Measurements from ENCODE around the gene GLTP.

GLTP gene

GRCh38 chr12:109840305-109841074 lies 39.9 kb downstream of the GLTP start:
- no peak for DNase-seq

- no peak for DNase-seq
These were observed 40.9 kb downstream of the GLTP start for GRCh38 chr12:109839444-109839843.

GRCh38 chr12:109836916-109837315 lies 43.4 kb downstream of the GLTP start:
- DNase-seq = no peak

GRCh38 chr12:109835827-109836226 lies 44.5 kb downstream of the GLTP start:
- DNase-seq = no peak

GRCh38 chr12:109833307-109834189 lies 46.8 kb downstream of the GLTP start, which contains the start of gene TRPV4:
Gene TRPV4 (minus strand): TSS chr12:109833398. CDS start chr12:109814796, 18,602 bp downstream.
- peak; percentile 57 for DNase-seq

- peak; percentile 22 for DNase-seq
These were observed 47.6 kb downstream of the GLTP start for GRCh38 chr12:109832541-109833306.

- no peak for DNase-seq
These were observed 48.4 kb downstream of the GLTP start for GRCh38 chr12:109831929-109832328.

- DNase-seq = no peak
These were observed 49.0 kb downstream of the GLTP start for GRCh38 chr12:109831365-109831764.

- DNase-seq = no peak
These were observed 49.6 kb downstream of the GLTP start for GRCh38 chr12:109830718-109831117.

GRCh38 chr12:109830267-109830666 lies 50.1 kb downstream of the GLTP start:
- no peak for DNase-seq

- no peak for DNase-seq
These were observed 50.7 kb downstream of the GLTP start for GRCh38 chr12:109829667-109830066.

- DNase-seq = no peak
These were observed 51.4 kb downstream of the GLTP start for GRCh38 chr12:109828754-109829511.

GRCh38 chr12:109827566-109828550 lies 52.5 kb downstream of the GLTP start:
- no peak for DNase-seq

GRCh38 chr12:109827080-109827479 lies 53.3 kb downstream of the GLTP start:
- no peak for DNase-seq

- DNase-seq = no peak
These were observed 55.6 kb downstream of the GLTP start for GRCh38 chr12:109824731-109825130.

- DNase-seq = no peak
These were observed 57.4 kb downstream of the GLTP start for GRCh38 chr12:109822951-109823411.

- DNase-seq = no peak
These were observed 57.9 kb downstream of the GLTP start for GRCh38 chr12:109822416-109822815.

- DNase-seq = no peak
These were observed 58.4 kb downstream of the GLTP start for GRCh38 chr12:109821968-109822367.

GRCh38 chr12:109820816-109821381 lies 59.4 kb downstream of the GLTP start:
- DNase-seq = peak; percentile 30

GRCh38 chr12:109818905-109819500 lies 61.3 kb downstream of the GLTP start:
- no peak for DNase-seq

All from eye (tissue), 1 donor.